ENCODE data around the gene PTPRCAP.

PTPRCAP gene

DNA sequence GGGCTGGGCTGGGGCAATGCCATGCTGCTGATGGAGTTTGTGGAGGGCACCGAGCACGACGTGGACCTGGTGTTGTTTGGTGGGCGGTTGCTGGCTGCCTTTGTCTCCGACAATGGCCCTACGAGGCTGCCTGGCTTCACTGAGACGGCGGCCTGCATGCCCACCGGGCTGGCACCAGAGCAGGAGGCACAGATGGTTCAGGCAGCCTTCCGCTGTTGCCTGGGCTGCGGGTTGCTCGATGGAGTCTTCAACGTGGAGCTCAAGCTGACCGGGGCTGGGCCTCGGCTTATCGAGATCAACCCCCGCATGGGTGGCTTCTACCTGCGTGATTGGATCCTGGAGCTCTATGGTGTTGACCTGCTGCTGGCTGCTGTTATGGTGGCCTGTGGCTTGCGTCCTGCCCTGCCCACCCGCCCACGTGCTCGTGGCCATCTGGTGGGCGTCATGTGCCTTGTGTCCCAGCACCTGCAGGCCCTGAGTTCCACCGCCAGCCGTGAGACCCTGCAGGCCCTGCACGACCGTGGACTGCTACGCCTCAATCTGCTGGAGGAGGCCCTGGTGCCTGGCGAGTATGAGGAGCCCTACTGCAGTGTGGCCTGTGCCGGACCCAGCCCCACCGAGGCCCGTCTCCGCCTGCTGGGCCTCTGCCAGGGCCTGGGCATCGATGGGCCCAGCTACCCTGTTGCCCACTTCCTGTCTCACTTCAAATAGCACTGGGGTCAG is 13.4 kb downstream of the PTPRCAP start:
- DNase-seq, result no peak

DNA sequence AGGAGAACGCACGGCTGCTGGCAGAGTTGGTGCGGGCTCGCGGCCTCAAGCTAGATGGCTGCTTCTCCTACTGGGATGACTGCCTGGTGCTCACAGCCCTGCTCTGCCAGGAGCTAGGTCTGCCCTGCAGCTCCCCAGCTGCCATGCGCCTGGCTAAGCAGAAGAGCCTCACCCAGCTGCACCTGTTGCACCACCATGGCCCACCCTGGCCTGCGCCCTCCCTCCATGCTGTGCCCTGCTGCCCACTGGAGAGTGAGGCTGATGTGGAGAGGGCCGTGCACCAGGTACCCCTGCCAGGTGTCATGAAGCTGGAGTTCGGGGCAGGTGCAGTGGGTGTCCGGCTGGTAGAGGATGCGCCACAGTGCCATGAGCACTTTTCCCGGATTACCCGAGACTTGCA is 14.0 kb downstream of the PTPRCAP start:
- no peak for DNase-seq

- DNase-seq, result no peak
These were observed 14.6 kb downstream of the PTPRCAP start for GRCh38 chr11:67422891-67423290.

DNA sequence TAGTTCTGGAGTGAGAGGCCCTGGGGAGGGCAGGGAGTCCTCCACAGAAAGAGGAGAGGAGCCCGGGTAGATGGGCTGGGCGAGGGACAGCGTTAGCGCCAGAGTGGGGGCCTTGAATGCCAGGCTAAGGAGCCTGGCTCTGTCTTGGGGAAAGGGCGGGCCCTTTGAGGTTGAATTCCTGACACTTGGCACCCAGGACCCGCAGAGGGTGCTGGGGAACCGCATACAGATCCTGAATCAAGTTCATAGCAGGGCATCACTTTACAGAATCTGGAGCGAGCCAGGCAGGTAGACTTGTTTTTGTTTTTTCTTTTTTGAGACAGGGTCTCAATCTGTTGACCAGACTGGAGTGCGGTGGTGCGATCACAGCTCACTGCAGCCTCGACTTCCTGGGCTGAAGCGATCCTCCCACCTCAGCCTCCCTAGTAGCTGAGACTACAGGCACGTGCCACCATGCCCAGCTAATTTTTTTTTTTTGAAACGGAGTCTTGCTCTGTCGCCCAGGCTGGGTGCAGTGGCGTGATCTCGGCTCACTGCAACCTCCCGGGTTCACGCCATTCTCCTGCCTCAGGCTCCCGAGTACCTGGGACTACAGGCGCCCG is 16.0 kb downstream of the PTPRCAP start:
- no peak for DNase-seq

DNA sequence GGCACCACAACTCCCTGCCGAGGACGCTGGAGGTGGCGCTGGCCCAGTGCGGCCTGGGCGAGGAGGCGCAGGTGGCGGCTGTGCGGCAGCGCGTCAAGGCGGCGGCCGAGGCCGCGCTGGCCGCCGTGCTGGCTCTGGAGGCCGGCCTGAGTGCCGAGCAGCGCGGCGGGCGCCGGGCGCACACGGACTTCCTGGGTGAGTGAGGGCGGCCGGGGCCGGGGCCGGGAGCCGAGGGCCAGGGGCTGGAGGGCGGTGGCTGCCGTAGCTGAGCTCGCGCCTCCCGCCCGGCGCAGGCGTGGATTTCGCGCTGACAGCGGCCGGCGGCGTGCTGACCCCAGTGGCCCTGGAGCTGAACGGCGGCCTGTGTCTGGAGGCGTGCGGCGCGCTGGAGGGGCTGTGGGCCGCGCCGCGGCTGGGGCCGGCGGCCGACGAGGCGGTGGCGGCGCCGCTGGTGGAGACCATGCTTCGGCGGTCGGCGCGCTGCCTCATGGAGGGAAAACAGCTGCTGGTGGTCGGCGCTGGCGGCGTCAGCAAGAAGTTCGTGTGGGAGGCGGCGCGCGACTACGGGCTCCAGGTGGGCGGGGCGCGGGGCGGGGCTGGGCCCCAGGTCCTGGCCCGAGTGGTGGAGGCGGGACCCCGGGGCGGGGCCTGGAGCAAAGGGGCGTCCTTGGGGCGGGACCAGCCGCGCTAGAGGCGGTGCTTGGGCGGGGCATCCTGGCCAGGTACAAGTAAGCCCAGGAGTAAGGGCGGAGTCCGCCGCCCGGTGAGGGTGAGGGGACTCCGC is 16.6 kb downstream of the PTPRCAP start:
- DNase-seq, result peak; percentile 97

GRCh38 chr11:67420147-67420645 is 17.3 kb downstream of the PTPRCAP start:
- peak; percentile 65 for DNase-seq

- no peak for DNase-seq
These were observed 18.0 kb downstream of the PTPRCAP start for GRCh38 chr11:67419325-67420049.

- DNase-seq, result no peak
These were observed 18.8 kb downstream of the PTPRCAP start for GRCh38 chr11:67418476-67419281.

DNA sequence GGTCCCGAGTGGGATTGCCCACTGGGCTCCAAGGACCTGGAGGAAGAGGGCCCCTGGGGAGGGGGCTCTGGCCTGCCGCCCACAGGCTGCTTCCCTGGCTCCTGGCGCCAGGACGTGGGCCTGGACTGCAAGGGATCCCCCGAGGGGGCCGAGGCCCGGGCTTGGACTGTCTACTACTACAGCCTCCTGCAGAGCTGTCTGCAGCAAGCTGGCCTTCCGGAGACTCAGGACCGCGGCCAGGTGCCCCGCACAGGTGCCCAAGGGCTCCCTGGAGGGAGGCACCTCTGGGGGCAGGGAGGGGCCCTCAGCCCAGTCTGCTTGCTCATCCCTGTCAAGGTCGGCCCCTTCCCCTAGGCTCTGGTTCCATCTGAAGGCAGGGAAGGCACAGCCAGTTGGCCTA is 20.1 kb downstream of the PTPRCAP start:
- DNase-seq, result no peak

- no peak for DNase-seq
These were observed 20.8 kb downstream of the PTPRCAP start for GRCh38 chr11:67416416-67417335.

DNA sequence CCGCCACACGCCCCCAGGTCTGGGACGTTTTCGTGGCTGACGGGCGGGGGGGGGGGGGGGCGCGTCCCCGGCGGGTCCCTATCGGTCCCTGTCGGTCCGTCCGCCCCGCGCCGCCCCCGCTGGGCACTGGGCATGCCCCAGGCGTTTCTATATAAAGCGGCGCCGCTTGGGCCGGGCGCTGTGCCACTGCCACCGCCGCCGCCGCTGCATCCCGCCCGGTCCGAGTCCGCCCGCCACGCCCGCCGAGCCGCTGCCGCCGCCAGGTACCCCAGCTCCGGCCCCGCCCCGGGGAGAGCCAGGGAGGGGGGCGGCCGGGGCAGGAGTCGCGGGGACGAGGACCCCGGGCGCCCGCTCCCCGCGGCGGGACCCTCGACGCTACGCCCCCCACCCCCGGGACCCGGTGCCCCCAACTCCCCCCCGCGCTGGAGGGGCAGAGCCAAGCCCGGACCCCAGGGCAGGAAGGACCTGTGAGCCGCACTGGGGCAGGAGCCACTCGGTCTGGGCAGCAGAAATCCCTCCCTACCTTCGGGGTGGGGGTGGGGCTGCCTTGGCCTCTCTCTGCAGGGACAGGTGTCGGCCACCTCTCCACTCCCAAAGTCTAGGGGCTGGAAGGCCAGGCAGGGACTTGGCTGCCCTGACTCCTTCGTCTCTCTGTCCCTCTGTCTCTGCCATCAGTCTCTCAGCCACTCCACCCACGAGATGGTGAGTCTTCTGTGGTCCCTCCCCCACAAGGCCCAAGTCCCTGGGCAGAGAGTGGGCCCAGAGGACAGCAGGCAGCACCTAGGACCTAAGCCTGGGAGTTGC is 21.8 kb downstream of the PTPRCAP start, which contains the start of gene CARNS1:
Gene CARNS1 (plus strand): TSS at position 178 of the 804 bp plus-strand sequence. CDS start 522 bp downstream, at position 700.
- DNase-seq, result no peak

DNA sequence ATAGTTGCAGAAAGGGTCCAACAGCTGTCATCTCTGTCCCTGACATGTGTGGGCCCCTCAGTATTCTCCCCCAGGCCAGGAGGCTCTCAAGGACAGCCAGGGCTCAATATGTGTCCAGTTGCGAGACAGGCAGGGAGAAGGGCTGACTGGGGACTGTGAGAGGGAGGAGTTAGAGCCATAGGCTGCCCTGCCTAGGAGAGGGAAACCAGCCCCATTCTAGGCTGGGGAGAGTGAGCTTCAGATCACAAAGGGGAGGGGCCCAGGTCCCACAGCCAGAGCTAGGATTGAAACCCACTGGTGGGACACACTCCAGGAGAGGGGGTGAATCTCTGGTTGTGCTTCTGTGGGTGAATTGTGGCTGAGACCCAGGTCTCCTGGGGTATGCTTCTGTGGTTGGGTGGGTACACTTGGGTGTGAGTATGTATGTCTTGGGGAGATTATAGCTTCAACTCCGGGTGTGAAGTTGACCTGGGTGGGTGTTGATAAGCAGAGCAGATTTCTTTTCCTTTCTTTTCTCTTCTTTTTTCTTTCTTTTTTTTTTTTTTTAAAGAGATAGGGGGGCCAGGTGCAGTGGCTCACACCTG is 24.1 kb downstream of the PTPRCAP start:
- no peak for DNase-seq

DNA sequence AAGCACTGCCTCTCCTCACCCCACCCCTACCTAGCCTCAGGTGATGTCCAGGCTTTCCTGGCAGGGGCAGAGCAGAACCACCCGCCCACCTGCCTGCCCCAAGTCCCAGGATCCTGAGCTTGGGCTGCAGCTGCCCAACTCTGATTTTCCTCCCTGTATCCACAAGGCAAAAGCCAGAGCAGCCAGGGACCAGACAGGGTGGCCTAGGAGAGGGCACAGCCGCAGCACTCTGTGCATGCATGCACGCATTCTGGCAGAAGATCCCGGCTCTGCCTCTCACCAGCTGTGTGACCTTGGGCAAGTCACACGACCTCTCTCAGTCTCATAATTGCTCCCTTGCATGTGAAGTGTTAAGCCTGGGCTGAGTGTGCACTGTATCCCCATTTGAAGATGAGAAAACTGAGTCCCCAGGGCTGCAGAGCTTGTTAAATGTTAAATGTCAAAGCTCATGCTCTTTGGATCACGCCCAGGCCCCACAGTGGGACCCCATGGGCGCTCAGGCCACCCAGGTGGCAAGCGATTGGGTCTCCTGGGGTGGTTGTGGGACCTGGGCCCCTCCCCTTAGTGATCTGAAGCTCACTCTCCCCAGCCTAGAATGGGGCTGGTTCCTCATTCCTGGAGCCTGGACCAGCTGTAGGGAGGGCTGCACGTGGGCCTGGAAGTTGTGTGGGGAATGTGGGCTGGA is 24.8 kb downstream of the PTPRCAP start:
- DNase-seq, result no peak

- DNase-seq, result no peak
These were observed 25.7 kb downstream of the PTPRCAP start for GRCh38 chr11:67411785-67412152.

DNA sequence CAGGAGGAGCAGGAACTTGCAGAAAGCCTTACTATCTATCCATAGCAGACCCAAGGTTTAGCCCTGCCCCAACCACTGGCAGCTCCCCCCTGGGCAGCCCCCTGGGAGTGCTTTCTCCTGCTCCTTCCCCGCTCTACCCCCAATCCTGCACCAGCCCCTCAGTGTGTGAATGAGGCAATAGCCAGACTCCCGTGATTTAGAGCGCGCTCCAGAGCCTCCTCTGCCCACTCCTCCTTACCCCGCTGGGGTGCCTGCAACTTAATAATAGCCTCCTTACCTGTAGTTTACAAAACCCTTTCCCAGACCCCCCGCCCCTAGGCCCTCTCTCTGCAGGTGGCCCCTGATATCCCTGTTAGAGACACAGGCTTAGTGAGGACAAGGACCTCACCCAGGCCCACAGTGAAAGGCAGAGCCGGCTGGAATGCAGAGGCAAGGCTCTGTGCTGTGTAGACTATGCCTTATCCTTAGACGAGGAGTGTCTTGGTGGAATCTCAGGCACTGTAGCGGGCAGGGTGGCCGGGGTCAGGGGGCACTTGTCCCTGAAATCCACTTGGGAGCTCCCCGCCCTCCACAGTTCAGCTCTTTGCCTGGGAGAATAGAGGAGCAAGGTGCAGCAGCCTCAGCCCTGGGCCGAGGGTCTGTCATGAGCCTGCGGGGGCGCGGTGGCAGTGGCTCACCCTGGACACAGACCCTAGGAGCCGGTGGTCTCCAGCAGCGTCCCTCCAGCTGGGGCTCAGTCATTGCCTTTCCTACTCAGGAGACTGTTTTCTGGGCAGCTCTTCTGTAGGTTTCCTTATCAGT is 26.3 kb downstream of the PTPRCAP start:
- DNase-seq, result no peak

DNA sequence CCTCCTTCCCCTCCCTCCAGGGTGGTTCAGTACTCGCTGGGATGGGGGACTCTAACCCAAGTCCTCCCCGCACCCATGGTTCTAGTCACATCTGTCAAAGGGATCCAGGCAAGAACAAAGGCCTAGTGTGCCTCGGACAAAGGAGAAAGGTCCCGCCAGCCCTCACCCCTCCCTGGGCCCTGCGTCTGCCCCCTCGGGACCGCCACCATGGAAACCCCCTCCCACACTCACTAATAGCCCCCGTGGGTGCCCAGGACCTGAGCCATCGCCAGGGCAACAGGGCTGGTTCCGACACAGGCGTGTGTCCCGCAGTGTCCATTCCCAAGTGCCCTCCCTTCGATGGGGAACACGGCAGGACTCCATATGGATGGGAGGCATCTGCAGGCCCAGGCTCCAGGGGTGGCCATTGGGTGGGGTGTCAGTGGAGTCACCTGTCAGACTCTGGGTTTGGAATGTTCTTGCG is 27.1 kb downstream of the PTPRCAP start:
- DNase-seq, result no peak

DNA sequence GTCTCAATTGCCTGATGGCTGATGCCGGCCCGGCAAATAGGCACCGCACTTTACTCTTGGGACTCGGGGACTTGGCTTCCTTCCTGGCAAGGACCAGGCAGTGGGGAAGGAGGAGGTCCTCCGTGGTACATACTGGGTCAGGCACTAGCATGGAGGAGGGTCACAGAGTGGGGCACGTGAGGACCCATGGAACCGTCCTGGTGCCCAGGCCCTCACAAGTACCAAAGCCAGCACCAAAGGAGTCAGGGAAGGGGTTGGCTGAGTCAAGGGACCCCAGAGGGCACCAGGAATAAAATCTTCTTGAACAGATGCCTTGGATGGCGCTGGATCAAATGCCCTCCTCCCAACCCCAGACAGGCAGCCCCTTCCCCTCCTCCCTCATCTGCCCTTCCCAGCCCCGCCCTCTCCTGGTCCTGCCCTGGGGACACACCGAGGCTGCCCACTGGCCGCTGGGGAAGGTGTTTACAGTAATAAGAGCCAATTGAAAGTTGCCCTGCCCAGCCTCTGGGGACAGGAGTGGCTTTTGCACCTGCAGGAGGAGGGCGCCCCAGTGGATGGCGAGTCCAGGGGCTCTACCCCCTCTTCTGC is 27.6 kb downstream of the PTPRCAP start:
- no peak for DNase-seq

DNA sequence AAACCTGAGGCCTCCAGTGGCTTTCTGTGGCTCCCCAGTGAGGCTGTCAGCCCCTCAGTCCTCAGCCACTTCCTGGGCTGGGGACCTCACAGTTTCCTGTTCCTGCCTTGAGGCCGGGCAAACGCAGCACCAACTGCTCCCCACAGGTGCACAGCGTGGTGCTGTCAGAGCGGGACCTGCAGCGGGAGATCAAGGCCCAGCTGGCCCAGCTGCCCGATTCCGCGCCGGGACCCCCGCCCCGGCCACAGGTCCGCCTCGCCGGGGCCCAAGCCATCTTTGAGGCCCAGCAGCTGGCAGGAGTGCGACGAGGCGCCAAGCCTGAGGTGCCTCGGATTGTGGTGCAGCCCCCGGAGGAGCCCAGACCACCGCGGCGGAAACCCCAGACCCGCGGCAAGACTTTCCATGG is 28.2 kb downstream of the PTPRCAP start:
- no peak for DNase-seq

Data from eye (tissue), 1 donor.